GM12872 (cell line): Measurements from ENCODE around the gene ACSBG1.

Source experiments
- CTCF ChIP-seq: IDR thresholded peaks from 3 replicates; pipeline ENCODE4 v1.5.1; 2011; ENCODE audit warnings: low read depth, mild to moderate bottlenecking, low read length, moderate library complexity; ENCODE audit not compliant: insufficient read depth

ACSBG1 gene

GRCh38 chr15:78205856-78206255, 28.5 kb downstream of the ACSBG1 start:
- TF ChIP-seq CTCF, result no peak

DNA sequence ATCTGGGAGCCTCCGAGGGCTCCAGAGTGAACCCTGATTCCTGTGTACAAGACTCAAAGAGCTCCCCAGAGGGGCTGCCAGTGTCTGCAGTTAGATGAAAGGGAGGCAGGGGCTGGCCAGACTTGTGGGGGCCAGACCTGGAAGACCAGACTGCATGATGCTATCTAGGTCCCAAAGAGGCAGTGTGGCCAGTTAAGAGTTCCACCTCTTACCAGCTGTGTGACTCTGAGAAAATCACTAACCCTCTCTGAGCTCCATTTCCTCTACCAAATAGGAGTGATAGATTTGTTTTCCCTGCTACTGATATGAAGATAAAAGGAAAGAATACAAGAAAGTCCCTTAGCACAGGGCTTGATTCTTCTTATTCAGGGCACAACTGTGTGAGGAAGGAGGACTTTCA, 29.0 kb downstream of the ACSBG1 start:
- TF ChIP-seq CTCF, result no peak

DNA sequence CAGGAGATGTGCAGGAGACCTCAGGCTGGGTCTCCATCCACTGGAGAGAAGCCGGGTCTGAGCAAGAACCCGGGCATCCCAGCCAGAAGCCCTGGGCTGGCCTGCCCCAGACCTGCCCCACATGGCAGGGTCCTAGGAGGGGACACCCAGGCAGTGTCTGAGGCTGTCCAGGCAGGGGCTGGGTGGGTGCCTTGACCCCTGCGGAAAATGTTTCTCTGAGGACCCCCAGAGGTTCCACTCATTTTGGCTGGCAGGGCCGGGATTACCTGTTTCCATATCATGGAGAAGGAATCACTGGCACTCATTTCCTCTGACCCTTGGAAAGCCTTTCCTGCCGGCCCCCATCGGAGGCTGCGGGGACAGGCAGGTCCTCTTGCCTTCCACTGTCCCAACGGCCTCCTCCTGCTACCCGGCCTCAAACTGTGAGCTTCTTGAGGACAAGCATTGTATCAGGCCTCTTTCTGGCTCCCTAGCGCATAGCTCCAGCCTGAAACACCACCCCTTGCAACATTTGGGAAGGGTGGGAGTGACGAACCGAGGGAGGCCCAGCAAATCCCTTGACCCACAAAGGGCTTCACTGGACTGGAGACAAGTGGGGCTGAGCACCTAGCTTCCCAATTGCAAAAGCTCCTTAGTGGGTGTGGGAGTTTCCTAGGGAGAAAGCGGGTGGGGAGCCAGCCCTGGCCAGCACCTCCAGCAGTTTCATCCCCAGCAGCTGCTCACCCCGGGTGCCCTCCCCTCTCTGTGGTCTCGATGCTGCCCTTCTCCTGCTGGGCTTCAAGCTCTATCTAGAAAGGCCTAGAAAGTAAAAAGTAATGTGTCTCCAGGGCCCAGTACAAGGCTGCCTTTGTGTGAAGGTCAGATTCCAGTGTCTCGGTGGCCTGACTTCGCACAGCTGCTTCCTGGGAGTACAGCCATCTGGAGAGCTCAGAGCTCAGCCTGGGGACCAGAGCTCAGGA, 29.7 kb downstream of the ACSBG1 start:
- TF ChIP-seq CTCF, result no peak

DNA sequence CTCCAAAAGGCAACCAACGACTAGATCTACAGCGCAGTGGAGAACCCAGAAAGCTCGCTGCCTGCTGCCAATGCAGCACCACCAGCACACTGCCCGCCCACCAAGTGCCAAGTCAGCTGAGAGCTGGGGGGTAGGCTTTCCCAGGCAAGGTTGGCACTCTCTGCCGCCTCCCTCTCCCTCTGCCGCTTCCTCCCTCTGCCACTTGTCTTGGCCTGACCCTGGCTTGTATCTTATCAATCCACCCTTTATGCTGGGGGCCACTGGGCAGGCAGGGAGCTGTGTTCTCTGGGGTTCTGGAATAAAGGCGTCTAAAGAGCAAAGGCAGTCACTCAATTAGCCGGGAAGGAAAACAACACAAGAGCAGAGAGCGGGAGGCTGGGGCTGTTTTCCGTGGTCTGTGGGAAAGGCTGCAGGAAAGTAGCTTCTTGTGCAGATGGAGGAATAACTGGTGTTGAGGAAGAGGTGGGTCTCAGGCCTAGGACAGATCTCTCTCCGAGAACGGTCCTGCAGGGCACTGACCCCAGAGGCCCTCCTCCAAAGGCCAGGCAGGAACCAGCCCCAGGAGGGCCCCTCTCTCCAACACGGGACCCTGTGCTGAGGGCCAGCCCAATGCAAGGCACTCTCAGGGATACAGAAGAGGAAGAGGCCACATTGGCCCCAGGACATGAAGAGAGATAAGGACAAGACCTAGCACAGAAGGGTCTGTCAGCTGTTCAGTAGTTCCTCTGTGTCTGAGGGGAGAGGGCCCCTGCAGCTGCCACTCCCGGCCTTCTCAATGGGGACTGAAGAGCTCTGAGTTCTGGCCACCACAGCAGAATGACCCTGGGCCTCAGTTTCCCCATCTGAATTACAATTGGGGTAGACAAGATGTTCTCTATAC, 30.8 kb downstream of the ACSBG1 start:
- no peak for TF ChIP-seq CTCF

DNA sequence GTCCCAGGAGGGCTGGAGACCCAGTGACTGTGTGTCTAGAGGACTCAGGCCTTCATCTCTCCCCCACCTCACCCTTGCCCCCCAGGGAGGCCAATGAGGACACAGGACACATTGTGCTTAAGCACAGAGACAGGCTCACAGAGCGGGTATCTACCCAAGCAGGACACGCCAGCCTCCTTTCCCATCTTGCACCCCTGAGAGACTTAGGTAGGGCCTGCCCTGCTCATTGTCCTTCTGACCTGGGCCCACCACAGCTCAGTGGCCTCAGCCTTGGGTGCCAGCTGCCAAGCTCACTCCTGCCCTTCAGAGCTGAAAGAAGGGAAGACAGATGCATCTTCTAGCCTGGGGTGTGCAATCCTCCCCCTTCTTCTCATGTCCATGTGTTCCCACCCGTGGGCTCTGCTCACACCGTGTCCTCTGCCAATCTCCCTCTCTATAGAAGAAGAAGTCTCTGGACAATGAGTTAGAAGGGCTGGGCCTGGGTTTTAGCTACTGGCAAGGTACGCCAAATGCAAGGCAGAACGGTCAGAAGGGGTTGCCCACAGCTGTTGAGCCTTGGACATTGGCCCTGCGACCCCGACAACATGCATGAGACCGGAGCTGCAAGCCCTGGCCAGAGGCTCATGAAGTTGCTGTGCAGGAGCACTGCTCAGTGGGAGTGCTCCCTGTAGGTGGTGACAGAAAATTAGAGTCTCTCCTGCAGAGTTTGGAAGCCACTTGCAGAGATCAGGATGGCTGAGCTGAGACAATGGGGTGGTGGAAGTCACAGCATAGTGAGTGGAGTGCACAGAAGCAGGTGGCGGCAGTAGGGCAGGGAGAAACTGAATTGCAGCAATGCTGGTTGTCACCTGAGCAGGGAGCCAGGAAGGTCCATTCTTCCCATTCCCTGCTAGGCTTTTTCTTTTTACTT, 32.8 kb downstream of the ACSBG1 start:
- no peak for TF ChIP-seq CTCF

- TF ChIP-seq CTCF, result no peak
Measured at GRCh38 chr15:78200276-78200930, 34.0 kb downstream of the ACSBG1 start.
